PC-9 (cell line): ENCODE results near the gene RPS6KB1. TPM values are rescaled to one million over a fixed set of nuclear protein-coding genes. Genes with fewer than 3 reads are reported as not detected.
A peak's percentile ranks its signal among the peaks of the same experiment; 100 is the strongest.
"Not testable (repeated sequence)": the region's sequence is repeated elsewhere in the genome, so short reads cannot be mapped to it uniquely, and the experiment has no call there.

ENCODE experiments used
- BruUV-seq: library from RNA; stranded (reverse); fragments of 400-500 nt; replicated peaks from 2 replicates; lab custom pipeline; 2021; lab: Mats Ljungman, UMichigan
- CTCF ChIA-PET: fragments of 300-600 bp; sonication (Branson Sonifier 250); formaldehyde crosslinking; loops from one replicate; lab custom pipeline; 2022; ENCODE audit warnings: antibody characterized with exemption; lab: Charles Lee
- POLR2A ChIA-PET: fragments of 300-600 bp; sonication (Branson Sonifier 250); formaldehyde crosslinking; loops from one replicate; lab custom pipeline; 2022; ENCODE audit warnings: antibody characterized with exemption; ENCODE audit not compliant: unreplicated experiment; lab: Charles Lee
- DNase-seq, 2 experiments: peaks; one replicate each; pipeline versions ENCODE4 v3.0.0 to v3.0.0-alpha.2; 2015 to 2022; ENCODE audit warnings: mixed read lengths in 1 of 2
- H2AFZ ChIP-seq: fragments of 200-600 bp; sonication (generic); 2 replicates; pipeline ENCODE4 v1.8.1; 2017; ENCODE audit warnings: antibody characterized with exemption
- H3F3A ChIP-seq: fragments of 200-600 bp; sonication (generic); 2 replicates; pipeline ENCODE4 v1.8.1; 2017; ENCODE audit warnings: antibody characterized with exemption, mild to moderate bottlenecking, low read depth; ENCODE audit not compliant: insufficient read depth
- H3K27ac ChIP-seq: fragments of 200-600 bp; sonication (generic); 2 replicates; pipeline ENCODE4 v1.6.1; 2016; ENCODE audit warnings: mixed run types
- H3K27me3 ChIP-seq: fragments of 200-600 bp; sonication (generic); 2 replicates; pipeline ENCODE4 v1.6.1; 2016; ENCODE audit warnings: low read depth, mixed run types; ENCODE audit not compliant: insufficient read depth
- H3K36me3 ChIP-seq: fragments of 200-600 bp; sonication (generic); 2 replicates; pipeline ENCODE4 v1.6.1; 2016; ENCODE audit warnings: low read depth, mixed run types
- H3K4me1 ChIP-seq: fragments of 200-600 bp; sonication (generic); replicated peaks from 2 replicates; pipeline ENCODE4 v1.6.1; 2016; ENCODE audit warnings: mixed run types; ENCODE audit not compliant: insufficient read depth
- H3K4me2 ChIP-seq: fragments of 200-600 bp; sonication (generic); 2 replicates; pipeline ENCODE4 v1.6.1; 2017; ENCODE audit warnings: mixed run types
- H3K4me3 ChIP-seq: fragments of 200-600 bp; sonication (generic); 2 replicates; pipeline ENCODE4 v1.6.1; 2016; ENCODE audit warnings: mixed run types
- H3K79me2 ChIP-seq: fragments of 200-600 bp; sonication (generic); 2 replicates; pipeline ENCODE4 v1.6.1; 2017; ENCODE audit warnings: low read depth, mixed run types
- H3K9me2 ChIP-seq: fragments of 200-600 bp; sonication (generic); 2 replicates; pipeline ENCODE4 v1.8.1; 2017; ENCODE audit warnings: mild to moderate bottlenecking; ENCODE audit not compliant: insufficient read depth
- H3K9me3 ChIP-seq: fragments of 200-600 bp; sonication (generic); 2 replicates; pipeline ENCODE4 v1.8.1; 2016; ENCODE audit warnings: low read depth; ENCODE audit not compliant: insufficient read depth
- H4K20me1 ChIP-seq: fragments of 200-600 bp; sonication (generic); 2 replicates; pipeline ENCODE4 v1.8.1; 2017; ENCODE audit not compliant: insufficient read depth
- EZH2 ChIP-seq: fragments of 200-600 bp; sonication (generic); IDR thresholded peaks from 2 replicates; pipeline ENCODE4 v1.8.0; 2017; ENCODE audit warnings: antibody characterized with exemption, low read depth
- intact Hi-C: fragments of 100-400 bp; cut with micrococcal nuclease; formaldehyde crosslinking; loops from one replicate; pipeline ENCODE4 v1.10.0; 2022; ENCODE audit not compliant: unreplicated experiment
- total RNA-seq: library from RNA; stranded (reverse); gene quantifications from 2 replicates; pipeline ENCODE4 v1.2.3, GENCODE V29; 2021
- TF ChIP-seq, protein P1 (sequence below): fragments of 200-600 bp; sonication (generic); conservative IDR thresholded peaks from 2 replicates; pipeline ENCODE4 v1.6.1; 2017; ENCODE audit warnings: mixed run types, antibody characterized with exemption, mild to moderate bottlenecking, moderate library complexity

The RPS6KB1 gene
- total RNA-seq, 1 experiment from 2014 or later: 41.8 TPM

DNA sequence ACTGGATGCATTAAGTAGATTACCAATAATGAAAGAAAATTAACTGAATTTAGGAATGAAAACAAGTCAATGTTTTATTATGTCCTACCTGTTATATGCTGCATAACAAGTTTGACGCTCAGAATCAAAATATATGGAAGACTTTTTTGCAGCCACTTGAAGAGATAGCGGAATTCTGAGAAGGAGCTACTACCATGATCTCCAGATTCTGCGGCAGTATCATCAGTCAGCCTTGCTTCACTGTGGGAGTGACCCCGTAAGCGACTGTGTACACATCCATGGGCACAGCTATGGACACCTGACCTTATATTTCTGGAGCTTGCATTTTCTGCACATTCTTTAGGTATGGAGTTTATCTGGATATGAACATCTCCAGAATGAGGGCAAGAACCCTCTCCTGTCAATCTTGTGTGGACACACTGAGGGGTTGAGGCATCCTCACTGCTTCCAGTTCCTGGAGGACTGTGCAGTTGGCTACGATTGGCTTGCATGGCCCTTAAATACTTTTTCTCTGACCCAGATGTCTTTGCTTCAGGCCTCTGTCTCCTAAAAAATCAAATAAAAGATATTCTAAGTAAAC lies 69.9 kb downstream of the RPS6KB1 start:
- no peak overlapping the region for H2AFZ ChIP-seq
- no peak for DNase-seq
- 0 out of 2 replicates have a peak, but pooled peaks cover 2% of the 10 kb centered on the region for H3K36me3 ChIP-seq
- no peaks in the 10 kb centered on the region for H3K27me3 ChIP-seq
- TF ChIP-seq EZH2: no peak
- TF ChIP-seq, protein P1, sequence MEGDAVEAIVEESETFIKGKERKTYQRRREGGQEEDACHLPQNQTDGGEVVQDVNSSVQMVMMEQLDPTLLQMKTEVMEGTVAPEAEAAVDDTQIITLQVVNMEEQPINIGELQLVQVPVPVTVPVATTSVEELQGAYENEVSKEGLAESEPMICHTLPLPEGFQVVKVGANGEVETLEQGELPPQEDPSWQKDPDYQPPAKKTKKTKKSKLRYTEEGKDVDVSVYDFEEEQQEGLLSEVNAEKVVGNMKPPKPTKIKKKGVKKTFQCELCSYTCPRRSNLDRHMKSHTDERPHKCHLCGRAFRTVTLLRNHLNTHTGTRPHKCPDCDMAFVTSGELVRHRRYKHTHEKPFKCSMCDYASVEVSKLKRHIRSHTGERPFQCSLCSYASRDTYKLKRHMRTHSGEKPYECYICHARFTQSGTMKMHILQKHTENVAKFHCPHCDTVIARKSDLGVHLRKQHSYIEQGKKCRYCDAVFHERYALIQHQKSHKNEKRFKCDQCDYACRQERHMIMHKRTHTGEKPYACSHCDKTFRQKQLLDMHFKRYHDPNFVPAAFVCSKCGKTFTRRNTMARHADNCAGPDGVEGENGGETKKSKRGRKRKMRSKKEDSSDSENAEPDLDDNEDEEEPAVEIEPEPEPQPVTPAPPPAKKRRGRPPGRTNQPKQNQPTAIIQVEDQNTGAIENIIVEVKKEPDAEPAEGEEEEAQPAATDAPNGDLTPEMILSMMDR: no peak
- ChIA-PET CTCF (no interaction called here), POLR2A (no interaction called here)
- H3K4me2 ChIP-seq: peak overlapping the region; percentile 90
- H3K9me3 ChIP-seq: no peaks in the 10 kb centered on the region
- peaks cover 17% of the 10 kb centered on the region for H3F3A ChIP-seq
- H3K4me3 ChIP-seq: peak overlapping the region; percentile 82; the same call in 1 of the 2 replicates
- no peaks in the 10 kb centered on the region for H3K79me2 ChIP-seq
- peaks cover 19% of the 10 kb centered on the region for H3K4me1 ChIP-seq
- BruUV-seq: no TSS peak
- intact Hi-C loops: no loop called here
- no peaks in the 10 kb centered on the region for H3K9me2 ChIP-seq
- no peak overlapping the region for H3K27ac ChIP-seq
- no peaks in the 10 kb centered on the region; the same call in 1 of the 2 replicates for H4K20me1 ChIP-seq

DNA sequence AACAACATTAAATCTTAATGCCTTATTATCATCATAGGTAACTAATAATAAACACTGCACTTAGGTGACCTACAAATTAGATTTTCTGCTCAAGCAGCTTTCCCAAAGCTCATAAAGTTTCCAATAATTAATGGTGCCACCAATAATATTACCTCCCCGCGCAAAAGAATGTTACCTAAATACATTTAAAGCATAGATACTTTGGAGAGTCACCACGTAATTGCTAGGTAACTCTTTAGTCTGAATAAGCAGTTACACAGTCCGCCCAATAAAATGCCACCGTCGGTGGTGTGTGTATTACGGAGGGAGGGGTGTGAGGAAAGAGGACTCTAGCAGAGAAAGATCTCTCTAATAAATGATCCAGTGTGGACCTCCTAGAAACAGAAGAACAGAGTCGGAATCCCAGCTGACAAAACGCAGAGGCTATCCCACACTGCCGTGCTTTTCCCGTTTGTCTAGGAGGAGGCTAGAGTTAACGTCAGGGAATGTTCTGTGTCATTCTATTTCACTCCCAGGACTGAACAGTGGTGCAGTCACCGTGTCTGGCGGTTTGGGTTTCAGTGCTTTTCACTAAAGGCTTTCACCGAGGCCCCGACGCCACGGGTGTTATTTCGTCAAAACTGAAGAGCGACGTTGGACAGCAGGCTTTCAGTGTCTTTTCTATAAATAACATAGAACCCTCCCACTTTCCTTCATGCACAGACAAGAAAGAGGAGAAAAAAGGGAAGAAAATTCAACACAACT lies 71.0 kb downstream of the RPS6KB1 start:
- ChIA-PET CTCF (interaction anchor here (0.6 kb wide), 1 partner anchor 10 kb away, joined by 3 read pairs; no protein-coding TSS in a partner anchor), POLR2A (interaction anchor here (0.6 kb wide), 2 partner anchors 128 to 428 kb away, joined by 3 to 19 read pairs; partner anchors contain the start of gene USP32)
- peaks cover 19% of the 10 kb centered on the region for H3K4me1 ChIP-seq
- peak overlapping the region; percentile 86 for H2AFZ ChIP-seq
- H3K4me2 ChIP-seq: peak overlapping the region; percentile 90
- H3K4me3 ChIP-seq: peak overlapping the region; percentile 82
- H3K79me2 ChIP-seq: no peaks in the 10 kb centered on the region
- no peaks in the 10 kb centered on the region for H3K9me3 ChIP-seq
- BruUV-seq: TSS peak; percentile 65
- H3K27ac ChIP-seq: peak overlapping the region; percentile 71
- H3F3A ChIP-seq: peaks cover 17% of the 10 kb centered on the region
- no peaks in the 10 kb centered on the region for H3K36me3 ChIP-seq
- H3K9me2 ChIP-seq: no peaks in the 10 kb centered on the region
- H3K27me3 ChIP-seq: no peaks in the 10 kb centered on the region
- TF ChIP-seq EZH2: no peak
- TF ChIP-seq, protein P1: no peak
- H4K20me1 ChIP-seq: no peaks in the 10 kb centered on the region
- intact Hi-C loops: no loop called here
- peak; percentile 31 to 37 for DNase-seq

DNA sequence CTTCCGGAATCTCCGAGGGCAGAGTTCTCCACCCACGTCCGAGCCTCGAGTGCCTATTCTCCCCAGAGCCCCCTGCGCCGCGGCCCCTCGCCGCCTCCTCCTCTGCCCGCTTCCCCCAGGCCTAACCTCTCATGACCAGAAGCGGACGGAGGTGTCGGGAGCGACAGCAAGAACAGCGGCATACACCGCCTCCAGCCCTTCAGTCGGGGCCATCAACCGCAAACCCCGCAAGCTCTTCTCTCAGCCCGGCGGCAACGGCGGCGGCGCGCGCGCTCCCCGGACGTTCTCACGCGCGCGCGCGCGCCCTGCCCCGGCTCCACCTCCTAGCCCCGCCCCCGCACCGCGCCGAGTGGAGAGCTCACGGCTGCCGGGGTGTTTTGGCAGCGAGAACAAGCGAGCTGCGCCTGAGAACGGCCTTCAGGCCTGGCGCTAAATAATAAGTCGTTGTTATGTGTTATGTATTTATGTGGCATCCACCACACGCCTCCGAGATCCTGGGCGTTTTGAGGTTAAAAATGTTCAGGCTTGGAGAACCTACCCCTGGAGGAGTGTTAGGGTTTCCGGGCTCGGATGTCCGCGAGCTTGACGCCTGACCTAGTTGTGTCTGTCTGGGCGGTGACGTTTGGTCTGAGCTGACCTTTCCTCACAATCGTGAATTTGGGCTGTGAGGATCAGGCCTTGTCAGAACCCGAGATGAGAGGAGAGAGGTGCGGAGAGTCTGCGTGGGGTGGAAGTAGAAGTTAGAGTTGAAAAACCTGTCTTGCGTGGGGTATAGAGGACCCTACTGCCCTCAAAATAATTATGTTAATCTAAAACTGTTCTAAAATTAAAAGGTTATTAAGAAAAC lies 71.8 kb downstream of the RPS6KB1 start, which contains the start of gene RNFT1:
Gene RNFT1, minus strand, starts transcription at position 259 of the 847 bp plus-strand sequence. Its CDS starts 77 bp downstream, at position 182.
- TF ChIP-seq, protein P1: no peak
- no peak for TF ChIP-seq EZH2
- DNase-seq: peak; percentile 77 to 83
- ChIA-PET POLR2A (interaction anchor here (0.5 to 0.7 kb wide), 8 partner anchors 41 to 858 kb away, joined by 3 to 35 read pairs (median 4); partner anchors contain the start of genes TRIM37 and USP32), CTCF (interaction anchor here (0.6 to 0.7 kb wide), 3 partner anchors 11 to 262 kb away, joined by 3 to 7 read pairs (median 3); no protein-coding TSS in a partner anchor)
- Histone ChIP-seq H3F3A (peaks cover 17% of the 10 kb centered on the region), H3K4me1 (peaks cover 19% of the 10 kb centered on the region), H4K20me1 (no peaks in the 10 kb centered on the region), H3K27me3 (no peaks in the 10 kb centered on the region), H2AFZ (peak within 1 kb of the TSS; percentile 86), H3K36me3 (no peaks in the 10 kb centered on the region), H3K4me2 (peak within 1 kb of the TSS; percentile 90), H3K4me3 (peak within 1 kb of the TSS; percentile 82), H3K79me2 (no peaks in the 10 kb centered on the region), H3K9me2 (no peaks in the 10 kb centered on the region), H3K27ac (peak within 1 kb of the TSS; percentile 71), H3K9me3 (no peaks in the 10 kb centered on the region)
- BruUV-seq: TSS peak; percentile 86
- intact Hi-C loops: no loop called here

DNA sequence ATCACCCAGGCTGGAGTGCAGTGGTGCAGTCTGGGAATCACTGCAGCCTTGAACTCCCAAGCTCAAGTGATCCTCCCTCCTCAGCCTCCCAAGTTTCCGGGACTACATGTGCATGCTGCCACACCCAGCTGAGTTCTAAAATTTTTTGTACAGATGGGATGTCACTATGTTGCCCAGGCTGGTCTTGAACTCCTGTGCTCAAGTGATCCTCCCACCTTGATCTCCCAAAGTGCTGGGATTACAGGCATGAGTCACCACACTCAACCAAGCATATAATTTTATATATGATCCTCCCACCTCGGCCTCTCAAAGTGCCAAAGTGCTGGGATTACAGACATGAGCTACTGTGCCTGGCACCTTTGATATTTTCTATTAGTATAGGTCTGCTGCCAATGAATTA lies 78.8 kb downstream of the RPS6KB1 start:
- H3K4me1 ChIP-seq, H3K36me3 ChIP-seq, H3F3A ChIP-seq, H3K9me2 ChIP-seq, H3K9me3 ChIP-seq, H3K27me3 ChIP-seq, DNase-seq, H3K27ac ChIP-seq, intact Hi-C loops, H4K20me1 ChIP-seq, H3K79me2 ChIP-seq, H3K4me3 ChIP-seq, BruUV-seq, H2AFZ ChIP-seq, H3K4me2 ChIP-seq, CTCF ChIA-PET: not testable (repeated sequence)
- POLR2A ChIA-PET: interaction anchor here (0.7 kb wide), 1 partner anchor 435 kb away, joined by 19 read pairs; no protein-coding TSS in a partner anchor
